H9 (cell line): Measurements from ENCODE around the gene SRC. TPM values are rescaled to one million over a fixed set of nuclear protein-coding genes. Genes with fewer than 3 reads are reported as not detected.
A peak's percentile ranks its signal among the peaks of the same experiment; 100 is the strongest.

Source experiments
- DNase-seq: peaks from one replicate; pipeline ENCODE4 v3.0.0-alpha.2; 2017
- H2AFZ ChIP-seq: one replicate; pipeline ENCODE4 v1.6.1; 2013; ENCODE audit warnings: mild to moderate bottlenecking, low read length, control low read depth, moderate library complexity
- H2AK5ac ChIP-seq: 2 replicates; pipeline ENCODE4 v1.6.1; 2013; ENCODE audit warnings: low read length, control low read depth, mixed read lengths; ENCODE audit not compliant: insufficient read length
- H2BK120ac ChIP-seq: one replicate; pipeline ENCODE4 v1.6.1; 2013; ENCODE audit warnings: low read depth, mild to moderate bottlenecking, low read length, control low read depth, inconsistent platforms; ENCODE audit not compliant: poor library complexity, severe bottlenecking
- H2BK12ac ChIP-seq: 2 replicates; pipeline ENCODE4 v1.6.1; 2013; ENCODE audit warnings: low read length, control low read depth, mixed read lengths, low read depth; ENCODE audit not compliant: insufficient read length
- H2BK15ac ChIP-seq: 2 replicates; pipeline ENCODE4 v1.6.1; 2013; ENCODE audit warnings: low read depth, low read length, control low read depth
- H2BK20ac ChIP-seq: one replicate; pipeline ENCODE4 v1.6.1; 2013; ENCODE audit warnings: low read depth, mild to moderate bottlenecking, low read length, control low read depth, inconsistent platforms; ENCODE audit not compliant: poor library complexity, severe bottlenecking
- H2BK5ac ChIP-seq: 2 replicates; pipeline ENCODE4 v1.6.1; 2013; ENCODE audit warnings: low read length, control low read depth, mixed read lengths; ENCODE audit not compliant: insufficient read length
- H3K14ac ChIP-seq: 2 replicates; pipeline ENCODE4 v1.6.1; 2013; ENCODE audit warnings: low read length, control low read depth; ENCODE audit not compliant: insufficient read depth
- H3K18ac ChIP-seq: 2 replicates; pipeline ENCODE4 v1.6.1; 2013; ENCODE audit warnings: low read depth, mild to moderate bottlenecking, mixed read lengths, low read length, control low read depth; ENCODE audit not compliant: insufficient read length
- H3K23ac ChIP-seq: 2 replicates; pipeline ENCODE4 v1.6.1; 2013; ENCODE audit warnings: low read length, control low read depth, mixed read lengths, low read depth; ENCODE audit not compliant: insufficient read length
- H3K23me2 ChIP-seq: 2 replicates; pipeline ENCODE4 v1.6.1; 2013; ENCODE audit warnings: low read depth, mild to moderate bottlenecking, mixed read lengths, low read length, control low read depth; ENCODE audit not compliant: insufficient read length, poor library complexity, severe bottlenecking
- H3K27ac ChIP-seq: 2 replicates; pipeline ENCODE4 v1.5.1; 2013; ENCODE audit warnings: low read length, control low read depth, mixed read lengths, low read depth; ENCODE audit not compliant: insufficient read length
- H3K27me3 ChIP-seq: 2 replicates; pipeline ENCODE4 v1.6.1; 2013; ENCODE audit warnings: low read length, control low read depth, inconsistent platforms; ENCODE audit not compliant: insufficient read depth
- H3K4ac ChIP-seq: 2 replicates; pipeline ENCODE4 v1.6.1; 2013; ENCODE audit warnings: low read depth, mild to moderate bottlenecking, control low read depth, inconsistent platforms, low read length, moderate library complexity
- H3K4me1 ChIP-seq: 2 replicates; pipeline ENCODE4 v1.6.1; 2013; ENCODE audit warnings: low read length, control low read depth, inconsistent platforms; ENCODE audit not compliant: insufficient read depth
- H3K4me2 ChIP-seq: 2 replicates; pipeline ENCODE4 v1.6.1; 2013; ENCODE audit warnings: low read length, control low read depth, mixed read lengths; ENCODE audit not compliant: insufficient read length, insufficient read depth
- H3K56ac ChIP-seq: 2 replicates; pipeline ENCODE4 v1.6.1; 2013; ENCODE audit warnings: low read depth, mild to moderate bottlenecking, mixed read lengths, low read length, control low read depth; ENCODE audit not compliant: insufficient read length
- H3K79me1 ChIP-seq: 2 replicates; pipeline ENCODE4 v1.6.1; 2013; ENCODE audit warnings: low read depth, mild to moderate bottlenecking, moderate library complexity, low read length, control low read depth, inconsistent platforms; ENCODE audit not compliant: insufficient read depth, poor library complexity, severe bottlenecking
- H3K79me2 ChIP-seq: 2 replicates; pipeline ENCODE4 v1.6.1; 2013; ENCODE audit warnings: low read length, control low read depth, inconsistent platforms; ENCODE audit not compliant: insufficient read depth
- H3K9ac ChIP-seq: 2 replicates; pipeline ENCODE4 v1.6.1; 2013; ENCODE audit warnings: low read length, control low read depth, mixed read lengths; ENCODE audit not compliant: insufficient read length; ENCODE audit errors: extremely low read depth
- H3K9me3 ChIP-seq: one replicate; pipeline ENCODE4 v1.6.1; 2013; ENCODE audit warnings: low read depth, low read length, inconsistent platforms; ENCODE audit not compliant: control insufficient read depth
- H3T11ph ChIP-seq: one replicate; pipeline ENCODE4 v1.6.1; 2013; ENCODE audit warnings: mild to moderate bottlenecking, low read length, control low read depth, inconsistent platforms
- H4K20me1 ChIP-seq: one replicate; pipeline ENCODE4 v1.6.1; 2013; ENCODE audit not compliant: control insufficient read depth, insufficient read length, insufficient read depth
- H4K5ac ChIP-seq: 2 replicates; pipeline ENCODE4 v1.6.1; 2013; ENCODE audit warnings: low read depth, mild to moderate bottlenecking, mixed read lengths, low read length, control low read depth; ENCODE audit not compliant: insufficient read length
- H4K8ac ChIP-seq: replicated peaks from 2 replicates; pipeline ENCODE4 v1.6.1; 2013; ENCODE audit warnings: low read length, control low read depth, mixed read lengths, low read depth; ENCODE audit not compliant: insufficient read length
- H4K91ac ChIP-seq: 2 replicates; pipeline ENCODE4 v1.6.1; 2013; ENCODE audit warnings: low read depth, mild to moderate bottlenecking, moderate library complexity, mixed read lengths, low read length, control low read depth; ENCODE audit not compliant: insufficient read length
- H3K27ac Mint-ChIP-seq, 3 experiments: 2 replicates in 2 of 3; 3 replicates in 1 of 3; pipeline ENCODE4 v1.8.0; 2020 to 2021; ENCODE audit warnings: mixed read lengths in 3 of 3, mild to moderate bottlenecking in 1 of 3, moderate library complexity in 1 of 3
- H3K27me3 Mint-ChIP-seq: 2 replicates; pipeline ENCODE4 v1.8.0; 2021; ENCODE audit warnings: low read depth, mild to moderate bottlenecking, moderate library complexity, mixed read lengths
- H3K36me3 Mint-ChIP-seq, 3 experiments: 2 replicates in 2 of 3; 3 replicates in 1 of 3; pipeline ENCODE4 v1.8.0; 2020 to 2021; ENCODE audit warnings: low read depth in 3 of 3, mixed read lengths in 3 of 3; ENCODE audit not compliant: insufficient read depth in 1 of 3
- H3K4me1 Mint-ChIP-seq, 2 experiments: 2 replicates each; pipeline ENCODE4 v1.8.0; 2020; ENCODE audit warnings: mixed read lengths in 2 of 2
- H3K4me3 Mint-ChIP-seq, 2 experiments: 2 replicates in 1 of 2; 3 replicates in 1 of 2; pipeline ENCODE4 v1.8.0; 2020 to 2021; ENCODE audit warnings: mild to moderate bottlenecking in 2 of 2, mixed read lengths in 2 of 2, moderate library complexity in 1 of 2
- H3K9me3 Mint-ChIP-seq, 2 experiments: 2 replicates in 1 of 2; 3 replicates in 1 of 2; pipeline ENCODE4 v1.8.0; 2020; ENCODE audit warnings: mild to moderate bottlenecking in 2 of 2, mixed read lengths in 2 of 2, moderate library complexity in 1 of 2
- WGBS: extraction: QIAGEN DNeasy Blood & Tissue Kit; methylation state at CpG from one replicate; pipeline ENCODE4 v1.1.7; 2013; ENCODE audit warnings: missing lambda C conversion rate, low lambda C conversion rate, mixed read lengths; ENCODE audit not compliant: insufficient read length; ENCODE audit errors: extremely low coverage; 5-methylcytosine and 5-hydroxymethylcytosine counted together
- total RNA-seq: library from RNA; stranded (reverse); gene quantifications from 2 replicates; pipeline ENCODE4 v1.2.1, GENCODE V29; 2021
- TF ChIP-seq, protein P1 (sequence below): fragments of 200-600 bp; sonication (generic); conservative IDR thresholded peaks from 3 replicates; pipeline ENCODE4 v1.8.0; 2021; ENCODE audit warnings: antibody characterized with exemption, mild to moderate bottlenecking

The SRC gene
- total RNA-seq, 1 experiment from 2014 or later = 44.5 TPM

DNA sequence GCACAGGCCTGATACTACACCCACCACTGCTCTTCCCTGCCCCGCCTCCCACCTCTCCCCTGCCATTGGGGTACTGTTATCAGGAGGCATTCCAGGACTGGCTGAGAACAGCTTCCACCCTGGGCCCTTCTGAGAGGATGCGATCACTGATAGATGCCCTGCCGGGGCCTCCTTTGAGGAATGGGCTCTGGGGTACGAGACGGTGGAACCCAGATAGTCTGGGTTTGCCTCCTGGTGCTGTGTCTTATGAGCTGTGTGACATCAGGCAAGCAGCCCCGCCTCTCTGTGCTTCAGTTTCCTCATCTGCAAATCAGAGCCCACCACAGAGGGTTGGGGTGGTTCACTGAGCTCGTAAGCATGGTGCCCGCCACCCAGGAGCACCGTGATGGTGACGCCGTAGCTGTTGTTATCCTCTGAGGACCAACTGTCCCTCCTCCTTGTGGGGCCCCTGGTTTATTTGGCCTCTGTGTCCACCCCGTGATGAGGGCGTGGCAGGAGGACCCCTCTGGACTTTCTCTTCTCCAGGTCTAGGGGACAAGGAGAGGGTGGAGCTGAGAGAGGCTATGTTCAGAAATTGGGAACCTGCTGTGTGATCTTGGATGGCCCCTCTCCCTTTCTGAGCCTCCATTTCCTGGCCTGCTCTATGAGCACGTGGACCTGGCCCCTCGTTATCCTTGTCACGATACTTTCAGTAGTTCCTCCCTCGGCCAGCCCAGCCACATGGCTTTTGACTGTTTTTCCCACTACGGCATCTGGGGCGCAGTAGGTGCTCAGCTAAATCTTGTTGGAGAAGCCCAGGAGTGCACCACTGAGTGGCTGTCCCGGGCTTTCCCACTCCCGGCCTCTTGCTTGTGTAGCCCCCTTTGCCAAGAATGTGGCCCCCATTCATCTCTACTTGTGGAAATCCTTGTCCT, 18.3 kb downstream of the SRC start:
- no peaks in the 10 kb centered on the region for H4K20me1 ChIP-seq
- H2BK5ac ChIP-seq = no peak overlapping the region
- Mint-ChIP-seq H3K4me3 (no peak overlapping the region), H3K4me1 (peaks cover 1 to 3% of the 10 kb centered on the region in 2 experiments; a peak in 3 of 4 replicates), H3K27me3 (no peaks in the 10 kb centered on the region), H3K36me3 (peaks cover 17 to 39% (median 35%) of the 10 kb centered on the region in 3 experiments), H3K9me3 (no peaks in the 10 kb centered on the region; a peak in 1 of 5 replicates), H3K27ac (peak overlapping the region; percentile 66 to 91 (median 90); a peak in 5 of 7 replicates)
- no peak overlapping the region for H3K18ac ChIP-seq
- H3K9ac ChIP-seq = no peak overlapping the region
- H3K56ac ChIP-seq = no peak overlapping the region
- DNase-seq = no peak
- H3K79me2 ChIP-seq = no peaks in the 10 kb centered on the region
- no peak overlapping the region for H2BK15ac ChIP-seq
- no peaks in the 10 kb centered on the region for H3K9me3 ChIP-seq
- no peak overlapping the region for H2BK12ac ChIP-seq
- no peak overlapping the region for H3T11ph ChIP-seq
- TF ChIP-seq, protein P1, sequence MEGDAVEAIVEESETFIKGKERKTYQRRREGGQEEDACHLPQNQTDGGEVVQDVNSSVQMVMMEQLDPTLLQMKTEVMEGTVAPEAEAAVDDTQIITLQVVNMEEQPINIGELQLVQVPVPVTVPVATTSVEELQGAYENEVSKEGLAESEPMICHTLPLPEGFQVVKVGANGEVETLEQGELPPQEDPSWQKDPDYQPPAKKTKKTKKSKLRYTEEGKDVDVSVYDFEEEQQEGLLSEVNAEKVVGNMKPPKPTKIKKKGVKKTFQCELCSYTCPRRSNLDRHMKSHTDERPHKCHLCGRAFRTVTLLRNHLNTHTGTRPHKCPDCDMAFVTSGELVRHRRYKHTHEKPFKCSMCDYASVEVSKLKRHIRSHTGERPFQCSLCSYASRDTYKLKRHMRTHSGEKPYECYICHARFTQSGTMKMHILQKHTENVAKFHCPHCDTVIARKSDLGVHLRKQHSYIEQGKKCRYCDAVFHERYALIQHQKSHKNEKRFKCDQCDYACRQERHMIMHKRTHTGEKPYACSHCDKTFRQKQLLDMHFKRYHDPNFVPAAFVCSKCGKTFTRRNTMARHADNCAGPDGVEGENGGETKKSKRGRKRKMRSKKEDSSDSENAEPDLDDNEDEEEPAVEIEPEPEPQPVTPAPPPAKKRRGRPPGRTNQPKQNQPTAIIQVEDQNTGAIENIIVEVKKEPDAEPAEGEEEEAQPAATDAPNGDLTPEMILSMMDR = no peak
- no peaks in the 10 kb centered on the region for H3K23me2 ChIP-seq
- no peak overlapping the region for H4K91ac ChIP-seq
- no peak overlapping the region for H2BK20ac ChIP-seq
- H4K8ac ChIP-seq = no peak overlapping the region
- no peaks in the 10 kb centered on the region for H3K79me1 ChIP-seq
- H3K4me1 ChIP-seq = no peaks in the 10 kb centered on the region
- no peak overlapping the region for H2BK120ac ChIP-seq
- no peak overlapping the region for H3K14ac ChIP-seq
- H3K23ac ChIP-seq = no peak overlapping the region
- no peak overlapping the region for H2AK5ac ChIP-seq
- no peak overlapping the region for H3K4me2 ChIP-seq
- no peak overlapping the region for H2AFZ ChIP-seq
- no peak overlapping the region for H4K5ac ChIP-seq
- WGBS = no CpG with 5 or more reads among the region's 21 CpGs
- no peak overlapping the region for H3K27ac ChIP-seq
- H3K27me3 ChIP-seq = no peaks in the 10 kb centered on the region
- H3K4ac ChIP-seq = no peak overlapping the region
